A673 (cell line): ENCODE data around the gene CYP4F2. TPM values are rescaled to one million over a fixed set of nuclear protein-coding genes. Genes with fewer than 3 reads are reported as not detected.
A peak's percentile ranks its signal among the peaks of the same experiment; 100 is the strongest.
"Not testable (repeated sequence)": the region's sequence is repeated elsewhere in the genome, so short reads cannot be mapped to it uniquely, and the experiment has no call there.

Experiments
- BruUV-seq: library from RNA; stranded (reverse); fragments of 400-500 nt; replicated peaks from 2 replicates; lab custom pipeline; 2021; lab: Mats Ljungman, UMichigan
- CTCF ChIA-PET: fragments of 300-600 bp; sonication (Branson Sonifier 250); formaldehyde crosslinking; loops from one replicate; lab custom pipeline; 2022; ENCODE audit warnings: antibody characterized with exemption; lab: Charles Lee
- POLR2A ChIA-PET: fragments of 300-600 bp; sonication (Branson Sonifier 250); formaldehyde crosslinking; loops from one replicate; lab custom pipeline; 2022; ENCODE audit warnings: antibody characterized with exemption; ENCODE audit not compliant: low non-redundant PET; lab: Charles Lee
- DNase-seq: peaks from one replicate; pipeline ENCODE4 v3.0.0-alpha.2; 2015; ENCODE audit warnings: low spot score
- H3K27ac ChIP-seq: fragments of 200-600 bp; sonication (generic); 2 replicates; pipeline ENCODE4 v1.5.1; 2016; ENCODE audit warnings: mixed run types, low read depth, mild to moderate bottlenecking, mixed read lengths, antibody characterized with exemption, low read length; ENCODE audit not compliant: poor library complexity, severe bottlenecking
- H3K27me3 ChIP-seq: fragments of 200-600 bp; sonication (generic); replicated peaks from 2 replicates; pipeline ENCODE4 v1.6.1; 2017; ENCODE audit warnings: mixed run types, low read depth, mild to moderate bottlenecking, mixed read lengths, antibody characterized with exemption, low read length; ENCODE audit not compliant: insufficient read depth, poor library complexity
- H3K36me3 ChIP-seq: fragments of 200-600 bp; sonication (generic); 2 replicates; pipeline ENCODE4 v1.6.1; 2016; ENCODE audit warnings: mixed run types, mild to moderate bottlenecking, mixed read lengths, antibody characterized with exemption, low read length; ENCODE audit not compliant: insufficient read depth, poor library complexity, severe bottlenecking
- H3K4me1 ChIP-seq: fragments of 200-600 bp; sonication (generic); 2 replicates; pipeline ENCODE4 v1.6.1; 2017; ENCODE audit warnings: mixed run types, mild to moderate bottlenecking, mixed read lengths, antibody characterized with exemption, low read length; ENCODE audit not compliant: insufficient read depth, poor library complexity, severe bottlenecking
- H3K4me3 ChIP-seq: fragments of 200-600 bp; sonication (generic); 2 replicates; pipeline ENCODE4 v1.5.1; 2016; ENCODE audit warnings: low read depth, mixed run types, mild to moderate bottlenecking, mixed read lengths, low read length; ENCODE audit not compliant: poor library complexity, severe bottlenecking
- H3K9me3 ChIP-seq: fragments of 200-600 bp; sonication (generic); 2 replicates; pipeline ENCODE4 v1.6.1; 2016; ENCODE audit warnings: mixed run types, low read depth, mild to moderate bottlenecking, mixed read lengths, antibody characterized with exemption, low read length; ENCODE audit not compliant: poor library complexity, severe bottlenecking
- CTCF ChIP-seq: fragments of 300-800, 200-600 bp; sonication (generic); conservative IDR thresholded peaks from 2 replicates; pipeline ENCODE4 v1.5.1; 2017; ENCODE audit warnings: low read depth, mild to moderate bottlenecking, antibody characterized with exemption, low read length, moderate library complexity, mixed read lengths
- EZH2 ChIP-seq: fragments of 200-600 bp; sonication (generic); IDR thresholded peaks from 2 replicates; pipeline ENCODE4 v1.6.1; 2017; ENCODE audit warnings: borderline replicate concordance, low read depth, mild to moderate bottlenecking, mixed read lengths, antibody characterized with exemption, low read length; ENCODE audit not compliant: poor library complexity, severe bottlenecking
- intact Hi-C: fragments of 100-400 bp; cut with micrococcal nuclease; formaldehyde crosslinking; loops from one replicate; pipeline ENCODE4 v1.10.0; 2022; ENCODE audit not compliant: unreplicated experiment
- total RNA-seq: library from RNA; stranded (reverse); gene quantifications from 2 replicates; pipeline ENCODE4 v1.2.3, GENCODE V29; 2021

CYP4F2 gene
- total RNA-seq, 1 experiment from 2014 or later: not detected

- BruUV-seq: no TSS peak
- DNase-seq: no peak
- ChIA-PET POLR2A (no interaction called here), CTCF (no interaction called here)
- Histone ChIP-seq H3K27ac (no peak overlapping the region), H3K4me1 (no peaks in the 10 kb centered on the region), H3K9me3 (peaks cover 4% of the 10 kb centered on the region), H3K27me3 (peaks cover 47% of the 10 kb centered on the region), H3K4me3 (no peak overlapping the region), H3K36me3 (no peaks in the 10 kb centered on the region)
- intact Hi-C loops: no loop called here
- TF ChIP-seq CTCF (no peak), EZH2 (no peak)
These were observed 15.5 kb upstream of the CYP4F2 start for GRCh38 chr19:15913384-15913783.

- peaks cover 4% of the 10 kb centered on the region for H3K9me3 ChIP-seq
- no peak overlapping the region for H3K27ac ChIP-seq
- no TSS peak for BruUV-seq
- peaks cover 64% of the 10 kb centered on the region for H3K27me3 ChIP-seq
- intact Hi-C loops: no loop called here
- no peaks in the 10 kb centered on the region for H3K36me3 ChIP-seq
- ChIA-PET POLR2A (no interaction called here), CTCF (no interaction called here)
- no peak overlapping the region for H3K4me3 ChIP-seq
- no peak for DNase-seq
- no peaks in the 10 kb centered on the region for H3K4me1 ChIP-seq
- peak; percentile 83 for TF ChIP-seq EZH2
- TF ChIP-seq CTCF: no peak
These were observed 13.8 kb upstream of the CYP4F2 start for GRCh38 chr19:15911599-15912235.

GRCh38 chr19:15905026-15905425 is 7.2 kb upstream of the CYP4F2 start:
- Histone ChIP-seq H3K9me3 (peaks cover 3% of the 10 kb centered on the region), H3K4me1 (no peaks in the 10 kb centered on the region), H3K27ac (no peak overlapping the region), H3K4me3 (no peak overlapping the region), H3K36me3 (no peaks in the 10 kb centered on the region), H3K27me3 (peaks cover 71% of the 10 kb centered on the region)
- BruUV-seq: no TSS peak
- no peak for DNase-seq
- TF ChIP-seq EZH2: no peak
- no peak for TF ChIP-seq CTCF
- intact Hi-C loops: no loop called here
- ChIA-PET POLR2A (no interaction called here), CTCF (no interaction called here)

GRCh38 chr19:15902898-15903297 is 5.0 kb upstream of the CYP4F2 start:
- intact Hi-C loops, H3K9me3 ChIP-seq, POLR2A ChIA-PET: not testable (repeated sequence)

More at GRCh38 chr19:15902898-15903297, 5.0 kb upstream of the CYP4F2 start:
- CTCF ChIA-PET, H3K27ac ChIP-seq, H3K4me3 ChIP-seq, H3K4me1 ChIP-seq, DNase-seq, BruUV-seq, H3K36me3 ChIP-seq: not testable (repeated sequence)
- peaks cover 53% of the 10 kb centered on the region for H3K27me3 ChIP-seq
